Left lobe of liver (tissue), 2 donors: Measurements from ENCODE around the gene CRLF1. TPM values are rescaled to one million over a fixed set of nuclear protein-coding genes. Genes with fewer than 3 reads are reported as not detected.

Experiments
- ATAC-seq: fragments of 200-7000 bp; cut with Tn5 transposase; one replicate; pipeline ENCODE4 v1.9.1; 2020; ENCODE audit warnings: mild to moderate bottlenecking, moderate library complexity
- DNase-seq: peaks from one replicate; pipeline ENCODE4 v3.0.0-alpha.2; 2020; ENCODE audit warnings: low spot score
- total RNA-seq: library from RNA; stranded (reverse); gene quantifications from one replicate; pipeline ENCODE4 v1.2.1, GENCODE V29; 2021
- donor health status: DM: no; HTN: no; CAD: no; lungs with moderate emphysema.
- donor health status: DM: no; HTN: yes; CAD: no.

The CRLF1 gene
- total RNA-seq, 1 donor from 2014 or later, result 0.20 TPM

GRCh38 chr19:18562086-18562485, 44.5 kb downstream of the CRLF1 start:
- DNase-seq, result no peak
- no peak for ATAC-seq

GRCh38 chr19:18559685-18560084, 46.9 kb downstream of the CRLF1 start:
- DNase-seq, result no peak

GRCh38 chr19:18558604-18559003, 48.0 kb downstream of the CRLF1 start:
- ATAC-seq, result no peak

More at GRCh38 chr19:18559685-18560084, 46.9 kb downstream of the CRLF1 start:
- ATAC-seq, result no peak

GRCh38 chr19:18558202-18558555, 48.4 kb downstream of the CRLF1 start:
- DNase-seq (no peak), ATAC-seq (peak; percentile 8)

More at GRCh38 chr19:18558604-18559003, 48.0 kb downstream of the CRLF1 start:
- DNase-seq, result no peak

GRCh38 chr19:18557411-18558201, 49.0 kb downstream of the CRLF1 start, which contains the start of gene KXD1:
Gene KXD1, plus strand, starts transcription at chr19:18557870. Its CDS starts 4,187 bp downstream, at chr19:18562057.
- DNase-seq, result peak; percentile 98
- ATAC-seq, result peak; percentile 99

- ATAC-seq (no peak), DNase-seq (no peak)
These were observed 55.0 kb downstream of the CRLF1 start for GRCh38 chr19:18551631-18552030.

GRCh38 chr19:18543814-18544475, 62.7 kb downstream of the CRLF1 start:
- ATAC-seq (peak; percentile 43), DNase-seq (no peak)

Other genes starting within 250 kb of the CRLF1 start
- 3.2 TPM for gene GDF15, start 220.6 kb downstream of the CRLF1 start, total RNA-seq
- 2.2 TPM for gene LRRC25, start 209.2 kb downstream of the CRLF1 start, total RNA-seq
- 18.4 TPM for gene SSBP4, start 187.4 kb downstream of the CRLF1 start, total RNA-seq
- gene ISYNA1, start 168.7 kb downstream of the CRLF1 start, total RNA-seq, result 10.2 TPM
- 11.2 TPM for gene ELL, start 84.7 kb downstream of the CRLF1 start, total RNA-seq
- gene FKBP8, start 63.2 kb downstream of the CRLF1 start, total RNA-seq, result 116 TPM
- gene KXD1, start 48.9 kb downstream of the CRLF1 start, total RNA-seq, result 30.4 TPM
- 425 TPM for gene UBA52, start 34.9 kb downstream of the CRLF1 start, total RNA-seq
- 55.7 TPM for gene REX1BD, start 18.0 kb downstream of the CRLF1 start, total RNA-seq
- not detected for gene TMEM59L, start 6.1 kb upstream of the CRLF1 start, total RNA-seq
- gene KLHL26, start 30.2 kb upstream of the CRLF1 start, total RNA-seq, result 6.1 TPM
- gene CRTC1, start 76.9 kb upstream of the CRLF1 start, total RNA-seq, result 6.2 TPM
- not detected for gene COMP, start 184.5 kb upstream of the CRLF1 start, total RNA-seq
- gene UPF1, start 225.2 kb upstream of the CRLF1 start, total RNA-seq, result 43.5 TPM